Lower leg skin (tissue), 4 donors: ENCODE measurements around the gene METTL8. TPM values are rescaled to one million over a fixed set of nuclear protein-coding genes. Genes with fewer than 3 reads are reported as not detected.

Experiments used
- DNase-seq, 2 donors: peaks; one replicate each; pipeline ENCODE4 v3.0.0-alpha.2; 2019; ENCODE audit warnings: low spot score in 2 of 2
- H3K4me3 ChIP-seq: fragments of 200-600 bp; sonication (generic); 2 replicates; pipeline ENCODE4 v1.5.1; 2017; ENCODE audit warnings: mild to moderate bottlenecking, low read depth; ENCODE audit not compliant: poor library complexity, severe bottlenecking
- CTCF ChIP-seq, 3 donors: fragments of 450-650 bp; IDR thresholded peaks; one replicate each; pipeline ENCODE4 v1.5.1; 2016; ENCODE audit warnings: antibody characterized with exemption in 3 of 3, mild to moderate bottlenecking in 3 of 3, moderate library complexity in 2 of 3
- POLR2A ChIP-seq, 2 donors: fragments of 450-650 bp; IDR thresholded peaks; one replicate each; pipeline ENCODE4 v1.6.1; 2016 to 2017; ENCODE audit warnings: antibody characterized with exemption in 2 of 2, mild to moderate bottlenecking in 1 of 2, moderate library complexity in 1 of 2
- WGBS, 2 donors: methylation state at CpG; one replicate each; pipeline ENCODE4 v1.1.5; 2018; 5-methylcytosine and 5-hydroxymethylcytosine counted together
- intact Hi-C: fragments of 100-400 bp; cut with DNase I; formaldehyde crosslinking; loops from one replicate; pipeline ENCODE4 v1.15.0; 2023; ENCODE audit warnings: low total_unique reads
- total RNA-seq, 4 donors: library from RNA; depleted of rRNA; stranded (reverse); fragments of >200 nt; gene quantifications; one replicate each; pipeline ENCODE4 v1.1.0, GENCODE V29; 2016

METTL8 gene
- 10 to 100 TPM; 22.5 to 34.9 (median 25.9) TPM for total RNA-seq

GRCh38 chr2:171433763-171434012, at the start of gene METTL8:
METTL8 (minus strand) TSS chr2:171433990; CDS start chr2:171392185, 41,805 bp downstream.
- WGBS, 2 donors: 0% methylated on average over 7 to 10 of the region's 15 CpGs
- TF ChIP-seq CTCF (IDR thresholded peaks at IDR 0.05): no peak
- TF ChIP-seq POLR2A (IDR thresholded peaks at IDR 0.05): no peak
- intact Hi-C loops: no loop called here
- H3K4me3 ChIP-seq: peak within 1 kb of the TSS; percentile 71
- DNase-seq: no peak

GRCh38 chr2:171482877-171483276, 49.1 kb upstream of the METTL8 start:
- TF ChIP-seq POLR2A (IDR thresholded peaks at IDR 0.05): no peak
- TF ChIP-seq CTCF (IDR thresholded peaks at IDR 0.05): no peak
- intact Hi-C loops: no loop called here
- no peak overlapping the region for H3K4me3 ChIP-seq
- 83 to 90% methylated on average over 3 of the region's 3 CpGs for WGBS, 2 donors
- no peak for DNase-seq

GRCh38 chr2:171482308-171482707, 48.5 kb upstream of the METTL8 start:
- no peak for DNase-seq
- no peak for TF ChIP-seq CTCF (IDR thresholded peaks at IDR 0.05)
- no peak for TF ChIP-seq POLR2A (IDR thresholded peaks at IDR 0.05)
- no peak overlapping the region for H3K4me3 ChIP-seq
- intact Hi-C loops: no loop called here

- TF ChIP-seq POLR2A (IDR thresholded peaks at IDR 0.05): no peak
- 91 to 98% methylated on average over 1 of the region's 1 CpG for WGBS, 2 donors
- no peak overlapping the region for H3K4me3 ChIP-seq
- intact Hi-C loops: no loop called here
- DNase-seq: no peak
Measured at GRCh38 chr2:171480908-171481307, 47.1 kb upstream of the METTL8 start.

- no peak for TF ChIP-seq CTCF (IDR thresholded peaks at IDR 0.05)
- no peak for TF ChIP-seq POLR2A (IDR thresholded peaks at IDR 0.05)
- WGBS, 2 donors: 79 to 92% methylated on average over 3 of the region's 3 CpGs
- intact Hi-C loops: no loop called here
- H3K4me3 ChIP-seq: no peak overlapping the region
- no peak for DNase-seq
Measured at GRCh38 chr2:171479154-171479814, 45.5 kb upstream of the METTL8 start.

- 81 to 83% methylated on average over 1 of the region's 1 CpG for WGBS, 2 donors
- intact Hi-C loops: no loop called here
- TF ChIP-seq CTCF (IDR thresholded peaks at IDR 0.05) (no peak), POLR2A (IDR thresholded peaks at IDR 0.05) (no peak)
Measured at GRCh38 chr2:171478345-171478744, 44.6 kb upstream of the METTL8 start.

More at GRCh38 chr2:171478345-171478744, 44.6 kb upstream of the METTL8 start:
- no peak overlapping the region for H3K4me3 ChIP-seq
- no peak for DNase-seq
